DOHH2 (cell line): Measurements from ENCODE around the gene DNAH1.

Experiments used
- H3F3A ChIP-seq: fragments of 200-600 bp; sonication (generic), shearing (Covaris generic); 2 replicates; pipeline ENCODE4 v1.6.0; 2016; ENCODE audit warnings: antibody characterized with exemption, mild to moderate bottlenecking; ENCODE audit not compliant: control insufficient read depth, insufficient read depth
- H3K27ac ChIP-seq: fragments of 200-600 bp; sonication (generic); 2 replicates; pipeline ENCODE4 v1.5.1; 2014; ENCODE audit warnings: low read depth, mild to moderate bottlenecking, low read length, moderate library complexity
- H3K27me3 ChIP-seq: fragments of 200-600 bp; sonication (generic); 2 replicates; pipeline ENCODE4 v1.6.1; 2014; ENCODE audit warnings: mild to moderate bottlenecking, low read length, mixed read lengths; ENCODE audit not compliant: control insufficient read depth
- H3K36me3 ChIP-seq: fragments of 200-600 bp; sonication (generic); 2 replicates; pipeline ENCODE4 v1.6.1; 2014; ENCODE audit warnings: mild to moderate bottlenecking, low read length, moderate library complexity, mixed read lengths; ENCODE audit not compliant: control insufficient read depth
- H3K4me1 ChIP-seq: fragments of 200-600 bp; sonication (generic); 2 replicates; pipeline ENCODE4 v1.6.1; 2014; ENCODE audit warnings: mild to moderate bottlenecking, low read length, mixed read lengths; ENCODE audit not compliant: control insufficient read depth
- H3K4me2 ChIP-seq: fragments of 200-600 bp; sonication (generic); 2 replicates; pipeline ENCODE4 v1.6.0; 2014; ENCODE audit warnings: mild to moderate bottlenecking, low read length, moderate library complexity
- H3K4me3 ChIP-seq: fragments of 200-600 bp; sonication (generic); 2 replicates; pipeline ENCODE4 v1.5.1; 2014; ENCODE audit warnings: mild to moderate bottlenecking, low read length, mixed read lengths
- H3K79me2 ChIP-seq: fragments of 200-600 bp; sonication (generic); 2 replicates; pipeline ENCODE4 v1.6.1; 2014; ENCODE audit warnings: mild to moderate bottlenecking, low read length, mixed read lengths; ENCODE audit not compliant: control insufficient read depth
- H3K9me2 ChIP-seq: fragments of 200-600 bp; sonication (generic); replicated peaks from 2 replicates; pipeline ENCODE4 v1.6.1; 2014; ENCODE audit warnings: mild to moderate bottlenecking, low read length, mixed read lengths; ENCODE audit not compliant: control insufficient read depth
- H3K9me3 ChIP-seq: fragments of 200-600 bp; sonication (generic); 2 replicates; pipeline ENCODE4 v1.6.1; 2014; ENCODE audit warnings: antibody characterized with exemption, low read length, mixed read lengths; ENCODE audit not compliant: control insufficient read depth, insufficient read depth
- H4K20me1 ChIP-seq: fragments of 200-600 bp; sonication (generic); 2 replicates; pipeline ENCODE4 v1.6.0; 2014; ENCODE audit warnings: low read depth, mild to moderate bottlenecking, antibody characterized with exemption, low read length, moderate library complexity; ENCODE audit not compliant: control insufficient read depth, insufficient read depth
- EZH2phosphoT487 ChIP-seq: fragments of 200-600 bp; sonication (generic); IDR thresholded peaks from 2 replicates; pipeline ENCODE4 v1.6.1; 2017; ENCODE audit warnings: borderline replicate concordance, mild to moderate bottlenecking, antibody characterized with exemption, low read length, moderate library complexity, mixed read lengths
- TF ChIP-seq, protein P1 (sequence below): fragments of 200-600 bp; sonication (generic); IDR thresholded peaks from one replicate; pipeline ENCODE4 v1.5.1; 2014; ENCODE audit warnings: antibody characterized with exemption, mild to moderate bottlenecking, low read depth, low read length; ENCODE audit not compliant: poor library complexity, severe bottlenecking

DNAH1 gene

DNA sequence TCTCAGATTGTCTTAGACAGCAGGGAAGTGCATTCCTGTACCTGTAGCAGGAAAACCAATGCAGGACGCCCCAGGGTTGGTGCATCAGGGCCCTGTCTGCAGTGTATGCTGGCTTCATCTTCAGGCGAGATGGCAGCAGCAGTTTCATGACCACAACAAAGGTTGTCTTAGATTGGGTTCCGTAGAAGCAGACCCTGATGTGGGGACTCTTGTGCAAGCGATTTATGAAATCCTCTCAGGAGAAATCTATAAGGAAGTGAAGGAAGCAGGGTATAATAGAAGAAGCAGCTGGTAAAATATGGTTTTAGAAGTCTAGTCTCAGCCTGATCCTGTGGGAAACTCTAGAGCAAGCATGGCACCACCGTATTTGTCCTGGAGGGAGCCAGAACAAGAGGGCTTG, 25.0 kb downstream of the DNAH1 start:
- Histone ChIP-seq H3K27me3 (no peaks in the 10 kb centered on the region; the same call in 1 of the 2 replicates), H3K4me3 (no peak overlapping the region), H3K4me2 (no peak overlapping the region), H3K36me3 (no peaks in the 10 kb centered on the region), H3K79me2 (no peaks in the 10 kb centered on the region), H3K27ac (no peak overlapping the region), H3F3A (no peaks in the 10 kb centered on the region), H4K20me1 (no peaks in the 10 kb centered on the region), H3K9me2 (no peaks in the 10 kb centered on the region), H3K4me1 (peaks cover 4% of the 10 kb centered on the region), H3K9me3 (no peaks in the 10 kb centered on the region)
- TF ChIP-seq, protein P1, sequence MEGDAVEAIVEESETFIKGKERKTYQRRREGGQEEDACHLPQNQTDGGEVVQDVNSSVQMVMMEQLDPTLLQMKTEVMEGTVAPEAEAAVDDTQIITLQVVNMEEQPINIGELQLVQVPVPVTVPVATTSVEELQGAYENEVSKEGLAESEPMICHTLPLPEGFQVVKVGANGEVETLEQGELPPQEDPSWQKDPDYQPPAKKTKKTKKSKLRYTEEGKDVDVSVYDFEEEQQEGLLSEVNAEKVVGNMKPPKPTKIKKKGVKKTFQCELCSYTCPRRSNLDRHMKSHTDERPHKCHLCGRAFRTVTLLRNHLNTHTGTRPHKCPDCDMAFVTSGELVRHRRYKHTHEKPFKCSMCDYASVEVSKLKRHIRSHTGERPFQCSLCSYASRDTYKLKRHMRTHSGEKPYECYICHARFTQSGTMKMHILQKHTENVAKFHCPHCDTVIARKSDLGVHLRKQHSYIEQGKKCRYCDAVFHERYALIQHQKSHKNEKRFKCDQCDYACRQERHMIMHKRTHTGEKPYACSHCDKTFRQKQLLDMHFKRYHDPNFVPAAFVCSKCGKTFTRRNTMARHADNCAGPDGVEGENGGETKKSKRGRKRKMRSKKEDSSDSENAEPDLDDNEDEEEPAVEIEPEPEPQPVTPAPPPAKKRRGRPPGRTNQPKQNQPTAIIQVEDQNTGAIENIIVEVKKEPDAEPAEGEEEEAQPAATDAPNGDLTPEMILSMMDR = no peak
- TF ChIP-seq EZH2phosphoT487 = no peak

GRCh38 chr3:52343946-52344600, 28.0 kb downstream of the DNAH1 start:
- Histone ChIP-seq H3K36me3 (no peaks in the 10 kb centered on the region), H3K4me1 (no peaks in the 10 kb centered on the region), H3K9me2 (no peaks in the 10 kb centered on the region), H3K4me3 (no peak overlapping the region), H3K79me2 (no peaks in the 10 kb centered on the region), H3K9me3 (no peaks in the 10 kb centered on the region), H3K27ac (no peak overlapping the region), H3K4me2 (no peak overlapping the region), H4K20me1 (no peaks in the 10 kb centered on the region), H3K27me3 (no peaks in the 10 kb centered on the region; the same call in 1 of the 2 replicates), H3F3A (no peaks in the 10 kb centered on the region)
- TF ChIP-seq, protein P1 = no peak
- TF ChIP-seq EZH2phosphoT487 = no peak

- Histone ChIP-seq H3K4me3 (no peak overlapping the region), H3K9me2 (no peaks in the 10 kb centered on the region), H3K27me3 (no peaks in the 10 kb centered on the region; the same call in 1 of the 2 replicates), H3F3A (no peaks in the 10 kb centered on the region), H4K20me1 (no peaks in the 10 kb centered on the region), H3K79me2 (no peaks in the 10 kb centered on the region), H3K4me1 (peaks cover 4% of the 10 kb centered on the region), H3K9me3 (no peaks in the 10 kb centered on the region), H3K27ac (no peak overlapping the region), H3K4me2 (no peak overlapping the region), H3K36me3 (no peaks in the 10 kb centered on the region)
- TF ChIP-seq, protein P1 = no peak
- TF ChIP-seq EZH2phosphoT487 = no peak
Measured at GRCh38 chr3:52345521-52346109, 29.5 kb downstream of the DNAH1 start.
